GM18511 (cell line): Measurements from ENCODE around the gene SOCS2.
"Not testable (repeated sequence)": the region's sequence is repeated elsewhere in the genome, so short reads cannot be mapped to it uniquely, and the experiment has no call there.

Source experiments
- ATAC-seq: cut with Tn5 transposase; IDR thresholded peaks from one replicate; pipeline ENCODE4 v1.9.1; 2021; ENCODE audit warnings: mild to moderate bottlenecking, moderate library complexity; ENCODE audit not compliant: unreplicated experiment

The SOCS2 gene

GRCh38 chr12:93592641-93593406, 20.3 kb downstream of the SOCS2 start:
- no peak for ATAC-seq

GRCh38 chr12:93593843-93594242, 21.4 kb downstream of the SOCS2 start:
- no peak for ATAC-seq

GRCh38 chr12:93594766-93595311, 22.4 kb downstream of the SOCS2 start:
- ATAC-seq, result no peak

GRCh38 chr12:93595351-93595750, 22.9 kb downstream of the SOCS2 start:
- no peak for ATAC-seq

- no peak for ATAC-seq
Measured at GRCh38 chr12:93597608-93598007, 25.1 kb downstream of the SOCS2 start.

- ATAC-seq, result no peak
Measured at GRCh38 chr12:93599192-93599591, 26.7 kb downstream of the SOCS2 start.

- no peak for ATAC-seq
Measured at GRCh38 chr12:93601591-93601990, 29.1 kb downstream of the SOCS2 start.

GRCh38 chr12:93602897-93603668, 30.6 kb downstream of the SOCS2 start:
- ATAC-seq, result no peak

GRCh38 chr12:93603762-93604161, 31.3 kb downstream of the SOCS2 start:
- no peak for ATAC-seq

GRCh38 chr12:93608313-93608712, 35.8 kb downstream of the SOCS2 start:
- no peak for ATAC-seq

- no peak for ATAC-seq
Measured at GRCh38 chr12:93609281-93610192, 37.1 kb downstream of the SOCS2 start.

GRCh38 chr12:93612776-93613175, 40.3 kb downstream of the SOCS2 start:
- no peak for ATAC-seq

GRCh38 chr12:93614917-93615596, 42.6 kb downstream of the SOCS2 start:
- ATAC-seq, result no peak

GRCh38 chr12:93616584-93617101, 44.2 kb downstream of the SOCS2 start:
- no peak for ATAC-seq

- ATAC-seq, result no peak
Measured at GRCh38 chr12:93618891-93619410, 46.5 kb downstream of the SOCS2 start.

GRCh38 chr12:93621986-93622385, 49.5 kb downstream of the SOCS2 start:
- ATAC-seq, result no peak

- ATAC-seq, result no peak
Measured at GRCh38 chr12:93622485-93622884, 50.0 kb downstream of the SOCS2 start.

- ATAC-seq, result peak; percentile 84
Measured at GRCh38 chr12:93624595-93625294, 52.3 kb downstream of the SOCS2 start.

- ATAC-seq, result not testable (repeated sequence)
Measured at GRCh38 chr12:93625295-93625645, 52.8 kb downstream of the SOCS2 start.
